ENCODE results near the gene PRUNE2. TPM values are rescaled to one million over a fixed set of nuclear protein-coding genes. Genes with fewer than 3 reads are reported as not detected.

Gene PRUNE2
- polyA plus RNA-seq, 1 donor from 2014 or later = not detected

DNA sequence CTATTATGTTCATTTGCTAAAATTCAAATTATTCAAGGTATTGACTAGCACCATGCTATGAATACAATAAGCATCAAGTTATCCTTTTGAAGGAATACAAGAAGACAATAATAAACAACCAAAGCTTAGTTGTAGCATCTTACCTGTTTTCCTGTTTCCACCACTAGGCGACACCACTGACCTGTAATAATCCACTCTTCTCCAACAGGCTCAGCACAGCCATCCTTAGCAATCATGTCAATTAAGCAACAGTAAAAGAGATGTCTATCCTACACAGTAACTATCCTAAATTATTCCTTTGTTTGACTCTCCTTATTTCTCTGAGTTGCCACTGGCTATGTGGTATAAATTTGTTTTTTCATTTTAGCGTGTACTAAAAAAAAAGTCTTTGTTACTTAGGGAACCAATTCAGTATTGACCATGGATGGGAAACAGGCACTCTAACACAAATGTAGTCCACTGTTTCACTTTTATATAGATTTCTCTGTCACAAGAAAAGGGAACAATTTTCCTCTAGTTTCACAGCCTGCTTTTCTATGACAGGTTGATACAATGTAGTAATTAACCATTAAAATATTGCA, 95.4 kb downstream of the PRUNE2 start:
- H3K4me1 Mint-ChIP-seq = no peaks in the 10 kb centered on the region
- H3K9me3 Mint-ChIP-seq = no peaks in the 10 kb centered on the region
- H3K27me3 Mint-ChIP-seq = peaks cover 5% of the 10 kb centered on the region
- H3K27ac Mint-ChIP-seq = no peak overlapping the region
- H3K4me3 Mint-ChIP-seq = no peak overlapping the region
- no peaks in the 10 kb centered on the region for H3K36me3 Mint-ChIP-seq

DNA sequence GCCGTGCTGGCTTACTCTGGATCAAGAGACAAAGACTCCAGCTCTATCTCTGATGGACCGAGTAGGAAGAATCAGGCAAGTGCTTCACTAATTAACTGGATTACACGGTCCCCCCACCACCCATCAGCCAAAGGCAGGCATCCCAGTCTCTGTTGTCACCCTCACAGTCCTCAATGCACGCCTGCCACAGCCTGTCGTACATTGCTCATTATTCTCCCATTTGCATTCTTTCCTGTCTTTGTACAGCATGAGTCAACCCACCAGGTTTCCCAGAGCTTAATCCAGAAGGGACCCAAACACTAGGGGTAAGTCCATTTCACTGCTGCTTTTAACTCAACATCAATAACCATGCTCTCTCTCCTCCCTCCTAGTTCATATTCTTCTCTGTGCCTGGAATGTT, 97.3 kb downstream of the PRUNE2 start:
- Mint-ChIP-seq H3K9me3 (no peaks in the 10 kb centered on the region), H3K36me3 (no peaks in the 10 kb centered on the region)

DNA sequence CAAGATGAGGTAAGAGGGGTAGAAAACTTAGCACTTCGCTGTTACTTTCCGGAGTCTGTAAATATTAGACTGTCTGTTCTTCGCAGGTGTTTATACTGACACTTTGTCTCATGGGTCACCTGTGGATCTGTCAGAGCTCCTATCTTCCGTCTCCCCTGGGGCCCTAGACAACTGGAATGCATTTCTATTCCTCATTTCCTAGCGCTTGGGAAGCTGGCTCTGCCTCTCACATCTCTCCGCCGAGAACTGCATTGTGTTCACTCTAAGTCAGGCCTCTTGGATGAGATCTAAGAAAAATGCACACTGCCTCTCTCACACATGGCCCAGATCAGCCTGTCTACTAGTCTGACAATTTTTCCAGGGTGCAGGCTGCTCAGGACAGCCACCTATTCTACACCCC, 102.2 kb downstream of the PRUNE2 start:
- H3K4me1 Mint-ChIP-seq = no peaks in the 10 kb centered on the region
- H3K9me3 Mint-ChIP-seq = no peaks in the 10 kb centered on the region
- no peak overlapping the region for H3K27ac Mint-ChIP-seq
- no peaks in the 10 kb centered on the region for H3K36me3 Mint-ChIP-seq
- peaks cover 5% of the 10 kb centered on the region for H3K27me3 Mint-ChIP-seq
- no peak overlapping the region for H3K4me3 Mint-ChIP-seq

More for the DNA sequence above, 97.3 kb downstream of the PRUNE2 start:
- Mint-ChIP-seq H3K27ac (no peak overlapping the region), H3K4me3 (peak overlapping the region in 1 of 4 donors; percentile 28), H3K27me3 (peaks cover 7% of the 10 kb centered on the region), H3K4me1 (no peaks in the 10 kb centered on the region)

DNA sequence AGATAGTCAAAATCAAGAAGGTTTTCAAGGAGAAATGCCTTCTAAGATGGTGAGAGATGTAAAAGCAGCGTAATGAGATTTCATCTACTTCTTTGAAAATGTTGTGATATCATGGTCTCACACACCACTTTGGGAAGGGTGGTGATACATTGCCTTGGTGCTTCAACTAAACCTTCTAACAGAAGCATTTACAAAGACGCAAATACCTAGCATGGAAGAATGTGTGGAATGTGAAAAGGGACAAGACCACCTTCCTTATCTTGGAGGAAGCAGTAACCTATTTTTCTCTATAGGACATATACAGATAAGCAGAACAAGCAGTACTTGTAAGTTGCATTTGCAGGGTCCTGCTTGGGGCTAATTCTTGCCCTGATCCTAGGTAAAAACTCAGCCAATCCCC, 102.8 kb downstream of the PRUNE2 start:
- no peak overlapping the region for H3K4me3 Mint-ChIP-seq
- H3K36me3 Mint-ChIP-seq = no peaks in the 10 kb centered on the region
- peaks cover 0 to 4% (median 2%) of the 10 kb centered on the region in 3 donors for H3K4me1 Mint-ChIP-seq
- peaks cover 5% of the 10 kb centered on the region for H3K27me3 Mint-ChIP-seq
- no peaks in the 10 kb centered on the region for H3K9me3 Mint-ChIP-seq
- no peak overlapping the region for H3K27ac Mint-ChIP-seq

DNA sequence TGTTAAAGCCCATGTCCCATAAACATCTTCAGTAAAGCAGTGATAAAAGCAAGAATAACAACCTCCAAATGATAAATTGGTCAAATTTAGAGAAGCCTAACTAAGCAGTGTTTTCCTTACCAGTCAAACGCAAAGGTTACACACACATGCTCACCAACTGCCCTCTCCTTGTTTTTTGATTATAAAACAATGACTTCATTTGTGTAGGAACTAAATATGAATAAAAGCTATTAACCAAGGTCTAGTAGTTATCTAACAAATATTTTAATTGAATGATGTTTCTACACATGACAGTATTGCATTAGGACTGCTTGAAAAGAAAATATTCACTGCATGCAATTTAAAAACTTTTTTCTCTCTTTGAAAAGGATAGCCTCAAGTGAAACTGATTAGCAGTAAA, 105.0 kb downstream of the PRUNE2 start:
- no peak overlapping the region for H3K4me3 Mint-ChIP-seq
- no peaks in the 10 kb centered on the region for H3K9me3 Mint-ChIP-seq
- H3K27me3 Mint-ChIP-seq = peaks cover 5% of the 10 kb centered on the region

DNA sequence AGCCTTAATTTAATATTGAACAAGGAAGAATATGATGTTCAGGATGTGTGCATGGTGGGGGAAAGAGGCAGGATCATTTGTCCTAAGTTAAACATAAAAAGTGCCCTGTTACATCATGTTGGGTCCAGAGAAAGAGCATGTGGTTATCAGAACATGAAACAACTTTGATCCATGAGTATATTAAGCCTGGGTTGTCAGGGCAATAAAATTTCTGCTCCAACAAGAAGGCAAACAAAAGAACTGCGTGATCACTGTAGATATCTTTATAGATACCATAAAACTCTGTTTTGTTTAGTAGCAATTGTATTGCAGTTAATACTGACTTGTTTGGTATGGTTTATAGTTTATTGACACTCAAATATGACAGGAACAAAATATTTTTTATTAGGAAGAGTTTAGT, 106.4 kb downstream of the PRUNE2 start:
- H3K36me3 Mint-ChIP-seq = no peaks in the 10 kb centered on the region
- peaks cover 0 to 4% (median 2%) of the 10 kb centered on the region in 3 donors for H3K4me1 Mint-ChIP-seq
- H3K27ac Mint-ChIP-seq = no peak overlapping the region
- H3K9me3 Mint-ChIP-seq = no peaks in the 10 kb centered on the region
- no peak overlapping the region for H3K4me3 Mint-ChIP-seq
- peaks cover 5% of the 10 kb centered on the region for H3K27me3 Mint-ChIP-seq

More for the DNA sequence above, 105.0 kb downstream of the PRUNE2 start:
- peaks cover 0 to 4% (median 2%) of the 10 kb centered on the region in 3 donors for H3K4me1 Mint-ChIP-seq
- H3K27ac Mint-ChIP-seq = no peak overlapping the region
- H3K36me3 Mint-ChIP-seq = no peaks in the 10 kb centered on the region

DNA sequence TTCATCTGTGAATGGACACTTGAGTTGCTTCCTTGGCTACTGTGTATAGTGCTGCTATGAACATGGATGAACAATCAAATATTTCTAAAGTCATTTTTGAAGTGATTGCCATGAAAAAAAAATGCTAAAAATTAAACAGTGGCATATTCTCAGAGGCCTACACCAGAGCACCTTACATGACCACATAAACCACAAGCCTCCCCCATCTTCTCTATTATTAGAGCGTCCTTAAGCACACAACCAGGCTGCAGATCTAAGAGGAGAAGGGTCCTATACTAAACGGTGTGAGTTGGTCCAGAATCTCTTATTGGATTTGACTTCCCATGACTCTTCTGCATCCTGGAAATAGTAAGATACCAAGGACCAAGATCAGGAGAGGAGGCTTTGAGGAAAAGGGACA, 107.4 kb downstream of the PRUNE2 start:
- no peak overlapping the region for H3K27ac Mint-ChIP-seq
- no peaks in the 10 kb centered on the region for H3K9me3 Mint-ChIP-seq
- peaks cover 3% of the 10 kb centered on the region for H3K27me3 Mint-ChIP-seq
- no peaks in the 10 kb centered on the region for H3K36me3 Mint-ChIP-seq
- peaks cover 0 to 4% (median 2%) of the 10 kb centered on the region in 3 donors for H3K4me1 Mint-ChIP-seq
- H3K4me3 Mint-ChIP-seq = no peak overlapping the region

DNA sequence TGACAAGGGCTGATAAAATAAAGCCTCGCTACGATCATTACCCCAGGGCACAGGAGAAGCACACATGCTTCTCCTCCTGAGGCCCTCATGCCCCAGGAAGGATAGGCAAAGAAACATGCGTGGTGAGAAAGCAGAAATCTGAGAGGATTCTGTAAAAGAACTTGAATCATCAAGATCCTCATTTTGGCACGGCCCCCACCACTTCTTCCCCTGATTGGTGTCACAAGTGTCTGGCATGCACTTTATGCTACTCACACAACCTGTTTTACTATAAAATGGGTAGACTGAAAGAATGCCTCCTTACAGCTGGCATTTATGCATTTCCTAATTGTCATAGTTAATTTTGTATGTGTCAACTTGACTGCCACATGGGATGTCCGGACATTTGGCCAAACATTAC, 109.6 kb downstream of the PRUNE2 start:
- Mint-ChIP-seq H3K27ac (no peak overlapping the region), H3K4me1 (peaks cover 0 to 4% (median 2%) of the 10 kb centered on the region in 3 donors), H3K9me3 (no peaks in the 10 kb centered on the region), H3K4me3 (no peak overlapping the region), H3K27me3 (peaks cover 2% of the 10 kb centered on the region), H3K36me3 (no peaks in the 10 kb centered on the region)

DNA sequence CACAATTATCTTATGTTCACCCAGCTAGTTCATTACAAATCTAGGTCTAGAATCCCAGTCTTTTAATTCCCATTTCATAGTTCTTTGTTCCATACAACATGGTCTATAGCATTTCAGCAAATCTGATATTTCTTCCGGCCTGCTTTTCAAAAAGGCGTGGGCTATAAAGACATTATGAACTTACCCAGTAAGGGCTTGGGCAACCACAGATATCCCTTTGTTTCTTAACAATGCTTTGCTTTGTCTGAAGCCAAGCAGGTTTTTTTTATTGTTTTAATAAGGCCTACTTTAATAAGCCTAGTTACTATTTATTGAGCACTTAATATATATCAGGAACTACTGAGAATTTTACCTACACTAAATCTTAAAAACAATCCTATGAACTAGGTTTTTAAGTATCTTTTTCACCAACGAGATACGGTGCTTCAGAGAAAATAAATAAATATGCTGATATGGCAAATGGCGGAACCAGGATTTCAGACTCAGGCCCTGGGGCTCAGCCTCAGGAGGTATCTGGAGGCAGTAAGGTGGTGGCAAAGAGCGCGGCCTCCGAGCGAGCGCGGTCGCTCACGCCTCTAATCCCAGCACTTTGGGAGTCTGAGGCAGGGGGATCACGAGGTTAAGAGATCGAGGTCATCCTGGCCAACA, 112.0 kb downstream of the PRUNE2 start:
- Mint-ChIP-seq H3K27ac (no peak overlapping the region), H3K27me3 (no peaks in the 10 kb centered on the region)

DNA sequence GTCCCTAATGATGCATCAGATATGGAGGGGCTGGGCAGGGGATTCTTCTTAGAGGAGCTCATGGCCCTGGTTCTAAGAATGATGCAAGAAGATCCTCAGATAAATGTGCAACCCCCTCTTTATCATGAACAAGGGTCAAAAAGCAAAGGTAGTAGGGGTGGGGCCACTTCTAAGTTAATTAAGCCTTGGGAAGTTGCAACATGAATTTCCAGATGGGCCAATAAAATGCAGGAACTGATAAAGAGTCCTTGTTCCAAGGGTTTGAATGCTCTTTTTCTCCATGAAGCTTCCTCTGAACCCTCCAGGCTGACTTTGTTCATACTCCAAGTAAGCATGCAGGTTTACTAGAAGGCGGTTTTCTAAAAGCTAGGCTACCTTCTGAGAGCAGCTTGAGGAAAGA, 116.1 kb downstream of the PRUNE2 start:
- H3K36me3 Mint-ChIP-seq = no peaks in the 10 kb centered on the region
- peaks cover 0 to 1% (median 0%) of the 10 kb centered on the region in 3 donors for H3K4me1 Mint-ChIP-seq
- H3K9me3 Mint-ChIP-seq = no peaks in the 10 kb centered on the region
- no peak overlapping the region for H3K27ac Mint-ChIP-seq
- H3K27me3 Mint-ChIP-seq = peaks cover 3% of the 10 kb centered on the region
- H3K4me3 Mint-ChIP-seq = no peak overlapping the region

More for the DNA sequence above, 112.0 kb downstream of the PRUNE2 start:
- Mint-ChIP-seq H3K36me3 (no peaks in the 10 kb centered on the region), H3K4me3 (no peak overlapping the region), H3K4me1 (peaks cover 0 to 4% (median 2%) of the 10 kb centered on the region in 3 donors), H3K9me3 (no peaks in the 10 kb centered on the region)

DNA sequence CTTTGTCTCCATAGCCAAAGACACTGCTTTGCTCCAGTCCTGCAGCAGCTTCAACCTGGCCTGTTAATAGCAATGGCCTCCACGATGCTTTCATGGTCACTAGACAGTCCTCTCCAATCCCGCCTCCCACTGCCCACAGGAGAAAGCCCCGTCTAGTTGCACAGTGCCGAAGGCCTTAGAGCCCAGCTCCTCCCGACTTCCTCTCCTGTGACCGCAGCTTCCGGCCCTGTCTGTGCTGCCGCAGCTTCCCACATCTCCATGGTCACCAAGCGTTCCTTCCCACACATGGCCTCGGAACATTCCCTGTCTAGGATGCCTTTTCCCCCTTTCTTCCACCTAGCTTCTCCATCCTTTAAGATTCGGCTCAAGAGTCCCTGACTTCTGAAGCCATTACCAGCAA, 118.2 kb downstream of the PRUNE2 start:
- no peaks in the 10 kb centered on the region for H3K9me3 Mint-ChIP-seq
- H3K27me3 Mint-ChIP-seq = peaks cover 4% of the 10 kb centered on the region
- no peak overlapping the region for H3K27ac Mint-ChIP-seq
- peaks cover 0 to 1% (median 0%) of the 10 kb centered on the region in 3 donors for H3K4me1 Mint-ChIP-seq
- no peak overlapping the region for H3K4me3 Mint-ChIP-seq
- H3K36me3 Mint-ChIP-seq = peaks cover 1% of the 10 kb centered on the region

DNA sequence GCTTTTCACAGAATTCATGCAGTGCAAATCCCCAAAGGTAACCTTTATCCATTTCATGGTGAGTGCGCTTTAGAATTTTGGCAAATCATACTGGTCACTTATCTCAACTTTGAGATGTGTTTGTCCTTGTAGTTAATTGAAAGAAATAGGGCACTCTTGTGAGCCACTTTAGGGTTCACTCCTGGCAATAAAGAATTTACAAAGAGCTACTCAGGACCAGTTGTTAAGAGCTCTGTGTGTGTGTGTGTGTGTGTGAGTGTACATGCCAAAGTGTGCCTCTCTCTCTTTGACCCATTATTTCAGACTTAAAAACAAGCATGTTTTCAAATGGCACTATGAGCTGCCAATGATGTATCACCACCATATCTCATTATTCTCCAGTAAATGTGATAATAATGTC, 120.4 kb downstream of the PRUNE2 start:
- H3K27me3 Mint-ChIP-seq = peaks cover 5% of the 10 kb centered on the region
- H3K36me3 Mint-ChIP-seq = peaks cover 1% of the 10 kb centered on the region

DNA sequence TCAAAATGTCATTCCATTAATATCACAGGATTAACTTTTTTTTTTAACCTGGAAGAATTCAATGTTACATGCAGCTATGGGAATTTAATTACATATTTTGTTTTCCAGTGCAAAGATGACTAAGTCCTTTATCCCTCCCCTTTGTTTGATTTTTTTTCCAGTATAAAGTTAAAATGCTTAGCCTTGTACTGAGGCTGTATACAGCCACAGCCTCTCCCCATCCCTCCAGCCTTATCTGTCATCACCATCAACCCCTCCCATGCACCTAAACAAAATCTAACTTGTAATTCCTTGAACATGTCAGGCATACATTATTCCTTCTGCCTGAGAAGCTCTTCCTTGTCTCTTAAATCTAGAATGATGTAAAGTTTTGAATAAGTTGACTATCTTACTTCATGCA, 121.0 kb downstream of the PRUNE2 start:
- no peak overlapping the region for H3K4me3 Mint-ChIP-seq
- H3K27me3 Mint-ChIP-seq = peaks cover 5% of the 10 kb centered on the region
- H3K4me1 Mint-ChIP-seq = peaks cover 0 to 1% (median 0%) of the 10 kb centered on the region in 3 donors
- H3K9me3 Mint-ChIP-seq = no peaks in the 10 kb centered on the region
- no peak overlapping the region for H3K27ac Mint-ChIP-seq
- peaks cover 1% of the 10 kb centered on the region for H3K36me3 Mint-ChIP-seq

More for the DNA sequence above, 120.4 kb downstream of the PRUNE2 start:
- Mint-ChIP-seq H3K9me3 (no peaks in the 10 kb centered on the region), H3K4me1 (peaks cover 0 to 1% (median 0%) of the 10 kb centered on the region in 3 donors), H3K4me3 (no peak overlapping the region), H3K27ac (no peak overlapping the region)

DNA sequence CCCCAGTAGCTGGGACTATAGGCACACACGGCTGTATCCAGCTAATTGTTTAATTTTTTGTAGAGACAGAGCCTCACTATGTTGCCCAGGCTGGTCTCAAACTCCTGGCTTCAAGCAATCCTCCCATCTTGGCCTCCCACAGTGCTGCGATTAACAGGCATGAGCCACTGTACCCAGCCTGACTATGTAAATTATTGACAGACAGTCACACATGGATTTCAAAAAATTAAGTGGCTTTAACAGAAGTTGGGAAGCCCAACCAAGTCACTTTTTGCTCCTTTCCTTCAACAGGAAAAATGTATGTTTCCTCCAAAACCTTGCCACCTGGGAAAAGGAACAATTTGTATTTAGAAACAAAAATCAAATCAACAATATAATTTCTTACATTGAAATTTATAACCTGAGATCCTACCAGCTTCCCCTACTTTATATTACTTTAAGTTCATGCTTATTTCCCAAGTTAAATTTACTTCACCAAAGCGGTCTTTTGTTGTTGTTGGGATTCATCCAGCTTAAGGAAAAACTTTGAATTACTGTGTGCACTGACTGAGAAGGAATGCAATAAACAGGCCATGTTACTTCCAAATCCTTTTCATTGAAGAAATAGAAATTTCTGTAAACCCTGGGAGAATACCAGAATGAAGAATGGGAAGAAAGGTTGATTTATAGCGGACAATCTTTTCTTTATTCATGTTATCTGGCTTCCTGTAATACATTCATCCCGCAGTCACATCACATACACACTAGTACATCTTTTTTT, 133.0 kb downstream of the PRUNE2 start:
- no peak overlapping the region for H3K4me3 Mint-ChIP-seq
- H3K9me3 Mint-ChIP-seq = no peaks in the 10 kb centered on the region
- peaks cover 4% of the 10 kb centered on the region for H3K27me3 Mint-ChIP-seq
- no peaks in the 10 kb centered on the region for H3K4me1 Mint-ChIP-seq
- H3K27ac Mint-ChIP-seq = no peak overlapping the region
- H3K36me3 Mint-ChIP-seq = no peaks in the 10 kb centered on the region

DNA sequence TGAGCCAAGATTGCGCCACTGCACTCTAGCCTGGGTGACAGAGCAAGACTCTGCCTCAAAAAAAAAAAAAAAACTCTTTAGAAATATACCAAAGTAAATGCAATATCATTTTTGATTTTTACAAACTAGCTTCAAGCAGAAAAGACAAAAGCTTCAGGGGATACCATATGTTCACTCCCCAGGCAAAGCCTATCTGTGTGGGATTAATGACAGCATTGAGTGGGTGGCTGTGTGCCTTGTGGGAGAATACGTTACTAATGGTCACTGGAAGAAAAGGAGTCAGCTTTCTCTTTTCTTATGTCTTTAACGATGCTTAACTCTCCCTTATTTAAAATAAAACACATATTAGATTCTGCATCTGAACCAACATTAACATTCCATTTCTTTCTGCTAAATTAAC, 139.8 kb downstream of the PRUNE2 start:
- no peak overlapping the region for H3K27ac Mint-ChIP-seq
- H3K36me3 Mint-ChIP-seq = peaks cover 1% of the 10 kb centered on the region
- H3K4me1 Mint-ChIP-seq = peaks cover 1 to 5% (median 4%) of the 10 kb centered on the region in 3 donors
- peaks cover 0 to 1% (median 0%) of the 10 kb centered on the region in 3 donors for H3K9me3 Mint-ChIP-seq
- H3K4me3 Mint-ChIP-seq = no peak overlapping the region
- peaks cover 11% of the 10 kb centered on the region for H3K27me3 Mint-ChIP-seq

Data from IgD-negative memory B cell (primary cell).